Heart right ventricle (tissue), 16 donors: ENCODE results near the gene ABI3BP. TPM values are rescaled to one million over a fixed set of nuclear protein-coding genes. Genes with fewer than 3 reads are reported as not detected.

Experiments used
- ATAC-seq, 8 donors: fragments of 200-7000 bp; cut with Tn5 transposase; one replicate each; pipeline ENCODE4 v1.9.1; 2020; ENCODE audit warnings: mild to moderate bottlenecking in 8 of 8, moderate library complexity in 8 of 8, moderate number of reproducible peaks in 1 of 8
- DNase-seq, 2 donors: peaks; one replicate each; pipeline ENCODE4 v3.0.0-alpha.2; 2020
- H3K27ac ChIP-seq, 10 donors: fragments of 200-600 bp; sonication (generic) in 2 of 10; one replicate each; pipeline versions ENCODE4 v1.5.0 to v1.8.0; 2020 to 2022; ENCODE audit warnings: mild to moderate bottlenecking in 3 of 10
- H3K27me3 ChIP-seq, 7 donors: fragments of 200-600 bp; one replicate each; pipeline ENCODE4 v1.8.0; 2021 to 2022; ENCODE audit warnings: mild to moderate bottlenecking in 2 of 7
- H3K36me3 ChIP-seq, 9 donors: fragments of 200-600 bp; sonication (generic) in 1 of 9; one replicate each; pipeline versions ENCODE4 v1.5.0 to v1.8.0; 2020 to 2022; ENCODE audit warnings: mild to moderate bottlenecking in 2 of 9
- H3K4me1 ChIP-seq, 9 donors: fragments of 200-600 bp; sonication (generic) in 1 of 9; one replicate each; pipeline versions ENCODE4 v1.5.0 to v1.8.0; 2020 to 2022; ENCODE audit warnings: mild to moderate bottlenecking in 4 of 9
- H3K4me3 ChIP-seq, 10 donors: fragments of 200-600 bp; sonication (generic) in 2 of 10; one replicate each; pipeline versions ENCODE4 v1.5.0 to v1.8.0; 2020 to 2022; ENCODE audit warnings: mild to moderate bottlenecking in 7 of 10, moderate library complexity in 2 of 10
- H3K9me3 ChIP-seq, 11 donors: fragments of 200-600 bp in 10 of 11; sonication (generic) in 2 of 11; one replicate each; pipeline versions ENCODE4 v1.5.0 to v1.8.0; 2013 to 2022; ENCODE audit warnings: mild to moderate bottlenecking in 2 of 11, control low read depth in 1 of 11, moderate library complexity in 1 of 11
- WGBS, 2 donors: extraction: QIAGEN DNeasy Blood & Tissue Kit; methylation state at CpG; one replicate each; pipeline ENCODE4 v1.1.7; 2013; ENCODE audit warnings: inconsistent platforms in 1 of 2; 5-methylcytosine and 5-hydroxymethylcytosine counted together
- intact Hi-C, 10 donors: fragments of 100-400 bp; cut with DNase I; formaldehyde crosslinking; loops; one replicate each; pipeline versions ENCODE4 v1.11.1 to v1.14.2; 2022
- polyA plus RNA-seq, 2 donors: library from polyadenylated mRNA; stranded (reverse); fragments of 200-250 nt; gene quantifications; one replicate each; pipeline ENCODE4 v1.2.3, GENCODE V29; 2013
- total RNA-seq, 10 donors: library from RNA; stranded (reverse); fragmentation: NEBNext Ultra II Directional in 3 of 10; extraction: Animal tissue kit (Norgen Biotek cat#: 25700) in 3 of 10; gene quantifications; one replicate each; pipeline versions ENCODE4 v1.2.1 to v1.2.4, GENCODE V29; 2021 to 2023
- TF ChIP-seq, protein P1 (sequence below), 9 donors: fragments of 200-600 bp; sonication (generic) in 2 of 9; IDR thresholded peaks; one replicate each; pipeline versions ENCODE4 v1.5.0 to v1.8.0; 2021 to 2022; ENCODE audit warnings: antibody characterized with exemption in 9 of 9, mild to moderate bottlenecking in 5 of 9, moderate library complexity in 1 of 9
- donor health status: Arrhythmogenic right ventricular cardiomyopathy.
- donor health status: ischemic (EF 13 %, LVEDD 7.1; RV severe dilation, severe dysfunction).
- donor health status: healthy with polysubstance abuse.
- donor health status: DM: no; HTN: yes; CAD: no.
- donor health status: DM: no; HTN: no; CAD: no.
- donor health status: ischemic (EF 25% LVEDD 6.9; RV normal size, moderate dysfunction).
- donor health status: ischemic (EF 25% LVEDD 5.7; RV mildly dilated, moderate dysfunction).
- donor health status: healthy.
- donor health status: DM: yes; HTN: yes; CAD: no.
- donor health status: Ischemic cardiomyopathy.
- donor health status: ischemic (EF 35%, LVEDD 5.7; RV mildly dilated, moderate dysfunction).
- donor health status: nonischemic (EF 11% LVEDD 7.7; RV severe dilation, severe dysfunction).
- donor health status: DM: yes; HTN: yes; CAD: no.
- donor health status: PGD.
- donor health status: ischemic (EF 29% LVEDD 5.4; RV normal size, mild dysfunction).
- donor health status: nonischemic (EF 23%, LVEDD 6.1; RV moderate dilation, normal function).

Gene ABI3BP
- total and polyA plus RNA-seq, 12 donors: 11.7 to 90.2 (median 26.5) TPM

DNA sequence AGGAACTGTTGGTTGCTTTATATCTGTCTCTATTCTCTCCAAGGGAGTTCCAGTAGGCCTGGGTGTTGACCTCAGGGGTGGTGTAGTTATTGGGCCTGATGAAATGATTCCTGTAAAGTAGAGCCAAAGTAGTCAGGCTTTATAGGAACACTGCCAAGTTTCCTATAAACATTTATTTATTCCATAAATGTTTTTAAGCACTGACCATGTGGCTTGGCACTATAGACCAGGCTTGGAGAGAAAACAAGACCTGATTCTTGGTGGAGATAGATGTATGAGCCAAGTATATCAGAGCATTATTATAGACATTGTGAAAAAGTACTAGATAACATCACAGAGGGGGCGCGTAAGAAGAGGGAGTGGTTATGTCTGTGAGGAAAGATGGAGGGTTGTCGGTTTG, 218.0 kb downstream of the ABI3BP start:
- Histone ChIP-seq H3K4me1 (no peaks in the 10 kb centered on the region), H3K27me3 (no peaks in the 10 kb centered on the region), H3K9me3 (no peaks in the 10 kb centered on the region), H3K36me3 (peaks cover 0 to 38% (median 0%) of the 10 kb centered on the region in 9 donors), H3K27ac (no peak overlapping the region), H3K4me3 (no peak overlapping the region)
- no peak for ATAC-seq
- 90 to 97% methylated on average over 3 of the region's 3 CpGs for WGBS, 2 donors
- intact Hi-C loops: no loop called here
- DNase-seq: no peak
- TF ChIP-seq, protein P1, sequence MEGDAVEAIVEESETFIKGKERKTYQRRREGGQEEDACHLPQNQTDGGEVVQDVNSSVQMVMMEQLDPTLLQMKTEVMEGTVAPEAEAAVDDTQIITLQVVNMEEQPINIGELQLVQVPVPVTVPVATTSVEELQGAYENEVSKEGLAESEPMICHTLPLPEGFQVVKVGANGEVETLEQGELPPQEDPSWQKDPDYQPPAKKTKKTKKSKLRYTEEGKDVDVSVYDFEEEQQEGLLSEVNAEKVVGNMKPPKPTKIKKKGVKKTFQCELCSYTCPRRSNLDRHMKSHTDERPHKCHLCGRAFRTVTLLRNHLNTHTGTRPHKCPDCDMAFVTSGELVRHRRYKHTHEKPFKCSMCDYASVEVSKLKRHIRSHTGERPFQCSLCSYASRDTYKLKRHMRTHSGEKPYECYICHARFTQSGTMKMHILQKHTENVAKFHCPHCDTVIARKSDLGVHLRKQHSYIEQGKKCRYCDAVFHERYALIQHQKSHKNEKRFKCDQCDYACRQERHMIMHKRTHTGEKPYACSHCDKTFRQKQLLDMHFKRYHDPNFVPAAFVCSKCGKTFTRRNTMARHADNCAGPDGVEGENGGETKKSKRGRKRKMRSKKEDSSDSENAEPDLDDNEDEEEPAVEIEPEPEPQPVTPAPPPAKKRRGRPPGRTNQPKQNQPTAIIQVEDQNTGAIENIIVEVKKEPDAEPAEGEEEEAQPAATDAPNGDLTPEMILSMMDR (IDR thresholded peaks at IDR 0.05): no peak

DNA sequence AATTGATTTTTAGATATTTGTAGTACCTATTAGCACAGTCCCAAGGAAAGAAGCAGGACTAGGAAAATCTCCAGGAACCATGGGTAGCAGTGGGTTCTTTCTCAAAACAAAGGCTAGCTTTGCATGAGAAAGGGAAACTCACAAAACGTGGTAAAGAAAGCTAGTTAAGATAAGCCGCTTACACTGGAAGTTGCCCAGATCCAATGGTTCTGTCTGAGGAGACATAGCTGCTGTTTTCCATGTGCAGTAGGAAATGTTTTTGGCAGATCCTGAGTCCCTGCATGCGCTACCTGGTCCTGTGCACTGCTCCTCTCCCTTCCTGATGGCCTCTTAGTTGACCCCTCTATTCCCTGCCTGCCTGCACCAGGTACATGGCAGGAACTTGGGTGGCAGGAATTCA, 223.5 kb downstream of the ABI3BP start:
- no peak for DNase-seq
- 73 to 77% methylated on average over 3 of the region's 3 CpGs for WGBS, 2 donors
- H3K36me3 ChIP-seq: peaks cover 0 to 34% (median 0%) of the 10 kb centered on the region in 9 donors

DNA sequence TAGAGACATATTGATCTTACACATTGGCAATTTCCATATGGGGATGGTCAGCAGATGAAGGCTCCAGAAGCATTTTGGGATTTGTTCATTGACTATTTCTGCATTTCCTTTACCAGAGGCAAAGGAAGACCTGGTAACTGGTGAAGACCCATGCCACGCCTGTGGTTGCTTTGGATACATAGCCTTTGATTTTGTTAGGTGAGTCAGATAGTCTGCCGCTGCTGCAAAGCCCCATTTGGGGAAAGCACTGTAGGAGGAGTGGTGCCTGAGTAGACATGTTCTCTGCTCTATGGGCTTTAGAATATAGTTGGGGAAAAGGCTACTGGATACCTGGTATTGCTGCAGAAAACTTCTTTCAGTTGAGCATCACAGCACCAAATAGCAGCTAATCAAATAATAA, 227.2 kb downstream of the ABI3BP start:
- Histone ChIP-seq H3K4me1 (no peaks in the 10 kb centered on the region), H3K9me3 (no peaks in the 10 kb centered on the region), H3K4me3 (no peak overlapping the region), H3K27me3 (no peaks in the 10 kb centered on the region), H3K27ac (no peak overlapping the region), H3K36me3 (peaks cover 0 to 22% (median 0%) of the 10 kb centered on the region in 9 donors)
- intact Hi-C loops: no loop called here
- DNase-seq: no peak
- ATAC-seq: no peak
- 95 to 96% methylated on average over 2 of the region's 2 CpGs for WGBS, 2 donors
- TF ChIP-seq, protein P1 (IDR thresholded peaks at IDR 0.05): no peak

More for the DNA sequence above, 223.5 kb downstream of the ABI3BP start:
- H3K27me3 ChIP-seq: no peaks in the 10 kb centered on the region
- H3K27ac ChIP-seq: no peak overlapping the region
- intact Hi-C loops: no loop called here
- H3K4me3 ChIP-seq: no peak overlapping the region
- H3K9me3 ChIP-seq: no peaks in the 10 kb centered on the region
- TF ChIP-seq, protein P1 (IDR thresholded peaks at IDR 0.05): no peak
- no peak for ATAC-seq
- no peaks in the 10 kb centered on the region for H3K4me1 ChIP-seq

DNA sequence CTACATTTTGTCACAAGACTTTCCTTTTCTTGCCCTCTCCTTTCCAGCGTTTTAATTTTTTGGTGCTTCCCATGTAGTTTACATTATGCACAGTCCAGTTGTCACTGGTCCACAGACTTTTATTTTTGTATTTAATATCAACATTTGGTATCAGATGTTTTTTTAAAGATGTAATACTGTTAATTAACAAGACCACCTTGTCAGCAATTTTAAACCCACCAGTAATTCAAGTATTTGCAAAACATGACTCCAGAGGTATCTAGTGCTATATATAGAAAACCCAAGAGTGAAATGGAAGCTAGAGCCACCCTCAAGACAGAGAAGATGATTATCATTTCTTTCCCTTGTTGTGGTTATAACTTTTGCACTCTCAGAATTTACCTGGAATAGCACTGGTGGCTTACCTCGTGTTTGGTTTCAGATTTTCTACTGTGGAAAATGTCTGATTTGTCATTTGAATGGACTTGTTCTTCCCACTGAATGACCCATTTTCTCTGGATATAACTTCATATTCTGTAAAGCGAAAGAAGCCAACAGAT, 227.7 kb downstream of the ABI3BP start:
- no peak for ATAC-seq
- intact Hi-C loops: no loop called here
- no peak overlapping the region for H3K27ac ChIP-seq
- H3K9me3 ChIP-seq: no peaks in the 10 kb centered on the region
- 88 to 94% methylated on average over 3 of the region's 3 CpGs for WGBS, 2 donors
- no peak for DNase-seq
- no peaks in the 10 kb centered on the region for H3K27me3 ChIP-seq
- peaks cover 0 to 21% (median 0%) of the 10 kb centered on the region in 9 donors for H3K36me3 ChIP-seq
- TF ChIP-seq, protein P1 (IDR thresholded peaks at IDR 0.05): no peak
- no peak overlapping the region for H3K4me3 ChIP-seq
- peaks cover 0 to 3% (median 0%) of the 10 kb centered on the region in 9 donors for H3K4me1 ChIP-seq
